M059J (cell line): ENCODE measurements around the gene TPST1. TPM values are rescaled to one million over a fixed set of nuclear protein-coding genes. Genes with fewer than 3 reads are reported as not detected.
"Not testable (repeated sequence)": the region's sequence is repeated elsewhere in the genome, so short reads cannot be mapped to it uniquely, and the experiment has no call there.

ENCODE experiments used
- DNase-seq: peaks from one replicate; pipeline ENCODE4 v3.0.0-alpha.2; 2012; ENCODE audit warnings: low read depth
- total RNA-seq: library from RNA; depleted of rRNA; stranded (reverse); fragments of >200 nt; shearing (Covaris generic); gene quantifications from 2 replicates; pipeline ENCODE4 v1.2.3, GENCODE V29; 2014

The TPST1 gene
- total RNA-seq, 1 experiment from 2014 or later = 61.0 TPM

DNA sequence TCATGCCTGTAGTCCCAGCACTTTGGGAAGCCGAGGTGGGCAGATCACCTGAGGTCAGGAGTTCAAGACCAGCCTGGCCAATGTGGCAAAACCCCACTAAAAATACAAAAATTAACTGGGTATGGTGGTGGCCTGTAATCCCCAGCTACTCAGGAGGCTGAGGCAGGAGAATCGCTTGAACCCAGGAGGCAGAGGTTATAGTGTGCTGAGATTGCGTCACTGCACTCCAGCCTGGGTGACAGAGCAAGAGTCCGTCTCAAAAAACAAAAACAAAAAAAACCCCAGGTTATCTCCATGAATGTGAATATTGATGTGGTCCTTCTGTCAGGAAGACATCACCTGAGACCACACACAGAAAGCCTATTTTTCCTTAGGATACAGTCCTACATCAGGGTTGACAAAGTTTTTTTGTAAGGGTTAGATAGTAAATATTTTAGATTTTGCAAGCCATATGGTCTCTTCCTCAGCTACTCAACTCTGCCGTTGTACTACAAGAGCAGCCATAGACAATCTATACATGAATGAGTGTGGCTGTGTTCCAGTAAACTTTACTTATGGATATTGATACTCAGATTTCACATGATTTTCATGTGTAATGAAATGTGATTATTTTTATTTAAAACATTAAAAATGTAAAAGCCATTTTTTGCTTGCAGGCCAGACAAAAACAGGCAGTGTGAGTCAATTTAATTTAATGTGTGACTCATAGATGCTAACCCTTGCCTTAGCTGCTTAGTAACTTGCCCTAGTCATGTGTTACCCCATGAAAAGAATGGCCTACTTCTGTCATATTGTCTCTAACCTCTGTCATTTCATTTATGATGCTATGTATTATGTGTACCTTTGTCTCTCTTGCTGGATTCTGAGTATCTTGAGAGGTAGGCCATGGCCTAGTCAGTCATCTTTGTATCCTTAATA lies 78.1 kb downstream of the TPST1 start:
- peak; percentile 86 for DNase-seq

DNA sequence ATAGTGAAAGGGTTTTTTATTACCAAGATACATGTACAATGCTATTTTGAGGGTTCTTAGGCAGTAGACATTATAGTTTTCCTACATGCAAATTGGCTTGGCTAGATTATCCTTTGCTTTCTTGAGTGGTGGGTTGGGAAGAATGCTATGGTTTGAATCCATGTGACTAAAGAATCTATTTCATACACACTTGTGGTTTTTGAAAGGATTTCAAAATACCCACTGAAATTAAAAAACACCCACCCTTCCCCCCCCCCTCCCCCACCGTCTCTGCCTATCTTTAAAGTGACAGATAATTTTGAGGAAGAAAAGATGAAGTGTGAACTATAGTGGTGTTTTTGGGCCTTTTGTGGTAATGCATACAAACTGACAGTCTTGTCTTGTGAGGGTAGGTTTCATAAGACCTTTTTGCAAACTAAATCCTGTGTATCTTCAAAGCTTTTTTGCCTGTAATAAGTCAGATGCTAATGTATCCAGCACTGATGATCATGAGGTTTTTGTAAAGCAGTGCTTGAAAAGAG lies 90.9 kb downstream of the TPST1 start:
- DNase-seq = peak; percentile 25

DNA sequence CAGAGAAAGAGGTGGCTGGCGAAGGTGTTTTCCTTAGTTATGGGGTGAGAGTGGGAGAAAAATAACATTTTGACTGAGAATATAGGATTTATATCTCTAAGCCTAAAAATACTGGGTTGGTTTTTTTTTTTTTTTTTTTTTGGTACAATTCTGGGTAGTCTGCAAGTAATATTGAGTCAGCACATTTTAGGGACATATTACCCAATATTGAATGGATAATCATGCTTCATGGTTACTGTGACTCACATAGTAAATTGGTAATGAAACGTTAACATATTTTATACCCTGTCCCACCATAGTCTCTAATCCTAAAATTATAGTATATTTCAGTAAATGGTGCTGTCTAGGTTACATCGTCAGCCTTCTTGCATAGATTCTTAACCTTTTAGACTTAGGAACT lies 91.4 kb downstream of the TPST1 start:
- no peak for DNase-seq

DNA sequence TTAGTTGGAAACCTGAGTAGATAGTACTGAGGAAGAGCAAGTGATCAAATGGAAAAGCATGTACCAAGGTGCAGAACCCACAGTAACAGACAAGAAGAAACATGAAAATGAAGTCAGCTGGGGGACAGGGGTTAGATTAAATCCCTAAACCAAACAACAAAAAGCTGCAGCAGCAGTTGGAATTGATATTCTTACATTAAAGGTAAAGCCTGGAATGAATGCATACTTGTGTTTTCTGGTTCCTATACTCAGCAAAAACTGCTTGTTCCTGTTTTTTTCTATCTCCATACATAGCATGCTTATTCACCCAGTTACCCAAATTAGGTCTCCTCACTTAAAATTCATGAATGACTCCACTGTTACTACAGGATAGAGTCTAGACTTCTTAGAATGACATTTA lies 92.4 kb downstream of the TPST1 start:
- no peak for DNase-seq

DNA sequence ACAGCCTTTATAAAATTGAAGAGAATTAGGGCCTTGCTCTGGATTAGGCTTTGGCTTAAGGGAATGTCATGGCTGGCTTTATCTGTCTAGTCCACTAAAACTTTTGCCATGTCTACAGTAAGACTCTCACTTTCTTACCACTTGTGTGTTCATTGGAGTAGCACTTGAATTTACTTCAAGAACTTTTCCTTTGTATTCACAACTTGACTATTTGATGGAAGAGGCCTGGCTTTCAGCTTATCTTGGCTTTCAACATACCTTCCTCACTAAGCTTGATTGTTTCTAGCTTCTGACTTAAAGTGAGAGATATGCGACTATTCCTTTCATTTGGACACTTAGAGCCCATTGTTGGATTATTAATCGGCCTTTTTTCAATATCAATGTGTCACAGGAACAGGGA lies 96.1 kb downstream of the TPST1 start:
- DNase-seq = no peak

DNA sequence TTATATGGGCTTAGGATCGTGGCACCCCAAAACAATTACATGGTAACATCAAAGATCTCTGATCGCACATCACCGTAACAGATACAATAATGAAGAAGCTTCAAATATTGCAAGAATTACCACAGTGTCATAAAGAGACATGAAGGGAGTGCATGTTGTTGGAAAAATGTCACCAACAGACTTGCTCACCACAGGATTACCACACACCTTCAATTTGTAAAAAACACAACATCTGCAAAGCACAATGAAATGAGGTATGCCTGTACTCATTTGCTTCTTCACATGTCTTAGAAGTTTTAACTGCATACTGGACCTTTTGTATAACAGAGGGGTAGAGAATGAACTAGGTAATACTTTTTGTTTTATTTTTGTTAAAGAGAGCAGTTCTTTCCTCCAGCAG lies 96.6 kb downstream of the TPST1 start:
- no peak for DNase-seq

DNA sequence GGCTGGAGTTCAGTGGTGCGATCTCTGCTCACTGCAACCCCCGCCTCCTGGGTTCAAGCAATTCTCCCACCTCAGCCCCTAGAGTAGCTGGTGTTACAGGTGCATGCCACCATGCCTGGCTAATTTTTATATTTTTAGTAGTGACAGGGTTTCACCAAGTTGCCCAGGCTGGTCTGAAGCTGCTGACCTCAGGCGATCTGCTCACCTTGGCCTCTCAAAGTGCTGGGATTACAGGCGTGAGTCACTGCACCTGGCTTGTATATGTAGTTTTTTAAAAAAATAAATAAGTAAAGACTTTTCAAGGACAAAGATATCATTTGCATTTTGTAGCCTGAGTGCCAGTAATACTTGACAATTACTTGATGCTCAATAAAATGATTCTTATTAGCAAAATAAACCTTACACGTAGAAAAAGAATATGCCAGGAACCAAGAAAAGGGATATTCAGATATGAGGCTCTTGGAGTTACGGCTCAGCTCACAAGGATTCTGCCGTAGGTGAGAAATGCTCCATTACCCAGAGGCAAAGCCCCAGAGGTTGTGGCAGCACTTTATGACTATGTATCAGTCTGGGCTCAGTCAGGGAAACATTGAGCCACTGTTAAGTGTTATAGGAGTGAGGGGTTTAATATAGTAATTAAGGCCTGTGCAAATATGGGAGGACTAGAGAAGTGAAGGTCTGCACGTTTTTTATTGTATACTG lies 98.5 kb downstream of the TPST1 start:
- no peak for DNase-seq

DNA sequence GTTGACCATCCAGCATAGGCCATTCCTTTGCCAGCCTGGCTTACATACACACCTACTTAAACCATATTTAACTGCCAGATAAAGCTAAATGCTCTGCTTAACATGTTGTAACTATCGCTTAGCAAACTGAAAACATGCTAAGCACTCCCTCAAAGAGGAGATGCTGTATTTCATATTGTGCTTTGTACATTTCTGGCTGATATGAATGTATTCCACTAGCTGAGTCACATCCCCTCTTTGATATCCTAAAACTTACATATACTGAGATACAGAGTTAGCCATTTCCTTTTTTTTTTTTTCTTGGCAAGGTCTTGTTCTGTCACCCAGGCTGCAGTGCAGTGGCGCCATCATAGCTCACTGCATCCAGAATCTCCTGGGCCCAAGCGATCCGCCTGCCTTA lies 99.4 kb downstream of the TPST1 start:
- no peak for DNase-seq

DNA sequence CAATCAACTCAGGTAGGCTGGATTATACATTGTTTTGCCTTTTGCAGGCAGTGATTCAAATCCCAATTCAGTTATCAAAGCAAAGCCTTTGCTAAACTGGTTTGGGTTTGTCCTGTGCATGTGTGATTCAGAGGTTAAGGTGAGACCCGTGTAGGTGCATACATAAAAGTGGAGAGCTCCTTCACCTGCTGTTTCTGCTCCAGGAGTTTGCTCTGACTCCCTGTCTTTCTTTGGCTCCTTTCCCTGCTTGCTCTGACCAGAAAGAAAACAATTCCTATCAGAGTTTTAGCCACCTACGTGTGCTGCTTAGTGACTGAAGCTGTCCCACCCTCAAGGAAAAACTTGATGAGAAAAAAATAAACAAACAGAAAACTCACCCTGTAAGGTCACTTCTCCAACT lies 101.1 kb downstream of the TPST1 start:
- DNase-seq = peak; percentile 60

DNA sequence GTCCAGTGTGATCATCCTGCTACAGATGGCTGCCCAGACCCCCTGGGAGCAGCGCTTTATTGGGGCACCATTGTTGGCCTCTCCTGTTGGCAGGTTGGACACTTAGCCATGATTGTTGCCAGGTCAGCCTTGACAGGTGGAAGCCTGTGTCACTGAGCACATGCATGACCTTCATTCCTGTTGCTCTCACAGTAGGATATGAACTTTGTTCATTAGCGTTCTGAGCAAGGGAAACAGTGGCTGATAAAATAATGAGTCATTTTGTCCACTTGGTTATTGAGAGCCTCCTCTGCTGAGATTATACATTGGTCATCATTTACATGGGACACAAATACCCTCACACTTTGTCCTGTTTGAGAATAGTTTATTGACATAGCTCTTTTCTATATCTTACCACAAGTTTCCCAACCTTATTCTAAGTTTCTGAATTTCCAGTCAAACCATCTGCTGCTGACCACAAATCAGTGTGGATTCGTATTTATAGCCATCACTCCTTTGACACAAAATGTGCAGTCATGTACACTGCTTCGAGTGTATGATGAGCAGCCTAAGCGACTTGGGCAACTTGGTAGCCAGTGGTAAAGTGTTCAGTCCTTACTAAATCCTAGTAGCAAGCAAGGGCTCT lies 102.6 kb downstream of the TPST1 start:
- DNase-seq = peak; percentile 74

DNA sequence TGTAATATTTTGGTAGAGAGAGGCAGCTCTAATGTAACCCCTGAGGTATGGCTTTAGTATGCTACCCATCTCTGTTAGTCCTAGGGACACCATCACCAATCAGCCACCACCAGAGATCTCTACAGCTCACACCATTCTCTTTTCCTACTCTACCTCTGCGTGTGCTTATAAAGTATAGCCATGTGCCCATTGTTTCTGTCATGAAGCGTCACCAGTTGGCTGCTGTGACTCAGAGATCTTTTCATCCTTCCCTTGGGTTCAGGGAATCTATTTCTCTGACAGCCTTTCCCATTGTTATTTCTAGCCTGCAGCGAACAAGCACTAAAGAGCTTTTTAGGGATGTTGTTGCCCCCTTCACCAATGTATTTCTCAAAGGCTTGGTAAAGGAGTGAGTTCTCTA lies 103.3 kb downstream of the TPST1 start:
- no peak for DNase-seq

DNA sequence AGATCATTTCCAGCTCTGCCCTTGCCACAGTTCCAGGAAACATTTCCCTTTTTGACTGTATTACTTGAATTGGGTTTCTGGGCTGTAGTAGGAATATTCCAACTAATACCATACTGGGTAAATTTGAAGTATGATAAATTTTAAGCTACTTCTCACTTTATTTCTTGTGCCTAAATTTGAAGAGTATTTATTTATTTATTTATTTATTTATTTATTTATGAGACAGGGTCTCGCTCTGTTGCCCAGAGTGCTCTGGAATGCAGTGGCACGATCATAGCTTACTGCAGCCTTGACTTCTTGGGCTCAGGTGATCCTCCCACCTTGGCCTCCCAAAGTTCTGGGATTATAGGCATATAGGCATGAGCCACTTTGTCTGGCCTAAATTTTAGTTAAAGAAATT lies 105.5 kb downstream of the TPST1 start:
- DNase-seq = no peak

DNA sequence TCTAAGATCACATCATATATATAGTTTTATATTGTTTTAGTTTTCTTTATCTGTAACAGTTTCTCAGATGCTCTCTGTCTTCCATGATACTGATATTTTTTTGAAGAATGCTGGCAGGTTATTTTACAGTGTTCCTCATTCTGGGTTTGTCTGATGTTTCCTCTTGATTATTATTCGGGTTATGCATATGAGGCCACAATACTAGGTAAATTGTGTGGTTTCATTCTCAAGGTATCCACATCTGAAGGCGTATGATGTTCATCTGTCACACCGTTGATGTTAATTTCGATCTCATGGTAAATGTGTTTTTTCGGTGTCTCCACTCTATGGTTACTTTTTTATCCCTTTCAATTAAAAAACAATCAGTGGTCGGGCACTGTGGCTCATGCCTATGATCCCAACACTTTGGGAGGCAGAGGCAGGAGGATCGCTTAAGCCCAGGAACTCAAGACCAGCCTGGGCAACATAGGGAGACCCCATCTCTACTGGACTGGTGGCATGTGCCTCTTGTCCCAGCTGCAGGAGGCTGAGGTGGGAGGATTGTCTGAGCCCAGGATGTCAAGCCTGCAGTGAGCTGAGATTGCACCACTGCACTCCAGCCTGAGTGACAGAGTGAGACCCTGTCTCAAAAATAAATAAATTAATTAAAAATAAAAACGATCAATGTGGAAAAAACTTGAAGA lies 108.9 kb downstream of the TPST1 start:
- no peak for DNase-seq

DNA sequence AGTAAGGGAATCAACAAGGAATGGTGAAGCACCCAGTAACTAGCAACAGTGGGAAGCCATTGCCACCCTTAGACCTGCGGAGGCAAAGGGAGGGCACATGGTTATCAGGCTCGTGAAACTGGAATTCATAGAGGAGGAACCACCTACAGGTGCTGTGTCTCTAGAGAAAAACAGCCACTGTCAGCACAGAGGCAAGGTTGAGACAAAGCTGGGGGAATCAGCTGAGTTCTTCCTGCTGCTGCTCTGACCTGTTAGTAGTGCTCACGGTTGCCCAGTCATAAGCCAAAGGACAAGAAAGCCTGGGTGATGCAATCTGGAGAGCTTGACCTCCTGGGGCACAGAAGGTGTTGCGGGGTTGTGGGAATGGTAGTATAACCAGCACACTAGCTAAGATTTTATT lies 110.1 kb downstream of the TPST1 start:
- no peak for DNase-seq

DNA sequence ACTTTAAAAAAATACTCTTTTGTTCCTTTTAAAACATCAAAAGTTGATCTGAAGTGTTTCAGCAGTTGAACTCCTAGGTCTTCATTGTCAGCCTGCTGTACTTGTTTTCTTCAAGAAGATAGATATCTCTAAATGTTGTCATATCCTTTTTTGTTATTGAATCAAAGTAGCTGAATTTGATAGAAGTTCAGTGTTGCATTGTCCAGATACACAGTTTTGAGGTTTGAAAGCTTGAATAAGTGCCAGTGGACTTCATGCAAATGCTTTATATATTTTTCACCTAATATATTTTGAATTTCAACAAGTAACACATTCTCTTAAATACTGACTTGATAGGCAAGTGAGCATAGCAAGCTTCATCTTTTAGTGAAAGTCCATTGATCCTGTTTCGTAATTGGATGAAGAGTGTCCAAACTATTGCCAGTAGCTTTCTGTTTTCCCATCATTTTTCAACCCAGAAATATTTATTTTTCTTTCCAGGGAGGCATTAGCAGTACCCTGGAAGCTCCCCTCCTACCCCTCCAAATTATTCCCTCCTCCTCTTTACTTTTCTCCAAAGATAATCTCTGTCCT lies 114.4 kb downstream of the TPST1 start:
- no peak for DNase-seq

DNA sequence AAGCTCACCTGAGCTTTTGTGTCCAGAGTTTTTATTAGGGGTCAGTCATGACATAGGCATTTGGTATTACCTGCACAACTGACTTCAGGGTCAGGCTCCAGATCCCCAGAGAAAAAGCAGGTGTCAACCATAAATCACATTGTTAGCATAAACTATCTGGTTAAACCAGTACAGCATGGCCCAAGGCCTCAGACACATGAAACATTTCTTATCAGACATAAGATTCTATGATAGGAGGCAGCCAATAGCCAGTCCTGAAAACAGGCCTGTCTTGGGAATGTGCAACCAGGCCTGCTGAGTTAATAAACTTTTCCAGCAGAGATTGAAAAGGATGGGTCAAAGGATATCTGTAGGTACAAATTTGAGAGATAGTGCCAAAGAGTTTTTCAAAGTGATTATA lies 116.1 kb downstream of the TPST1 start:
- DNase-seq = peak; percentile 24

DNA sequence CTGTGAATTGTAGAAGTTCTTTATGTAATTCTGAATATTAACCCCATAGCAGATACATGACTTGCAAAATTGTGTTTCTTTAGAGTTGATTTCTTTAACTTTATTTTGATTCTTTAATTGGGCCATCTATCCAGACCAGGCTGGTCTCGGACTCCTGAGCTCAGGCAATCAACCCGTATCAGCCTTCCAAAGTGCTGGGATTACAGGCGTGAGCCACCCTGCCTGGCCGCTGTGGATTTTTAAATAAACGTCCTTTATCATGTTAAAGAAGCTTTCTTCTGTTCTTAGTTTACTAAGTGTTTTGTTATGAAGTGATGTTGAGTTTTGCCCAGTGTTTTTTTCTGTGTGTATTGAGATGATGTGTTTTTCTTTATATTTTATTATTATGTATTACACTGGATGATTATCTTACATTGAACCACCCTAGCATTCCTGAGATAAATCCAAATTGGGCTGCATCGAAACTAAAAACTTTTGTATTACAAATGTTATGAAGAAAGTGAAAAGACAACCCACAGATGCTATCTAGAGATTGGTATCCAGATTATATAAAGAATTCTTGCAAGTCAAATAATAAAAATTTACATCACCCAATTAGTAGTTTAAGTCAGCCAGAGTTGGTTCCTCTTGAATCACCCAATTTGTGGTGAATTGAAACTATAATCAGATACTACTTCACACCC lies 118.1 kb downstream of the TPST1 start:
- DNase-seq = no peak

DNA sequence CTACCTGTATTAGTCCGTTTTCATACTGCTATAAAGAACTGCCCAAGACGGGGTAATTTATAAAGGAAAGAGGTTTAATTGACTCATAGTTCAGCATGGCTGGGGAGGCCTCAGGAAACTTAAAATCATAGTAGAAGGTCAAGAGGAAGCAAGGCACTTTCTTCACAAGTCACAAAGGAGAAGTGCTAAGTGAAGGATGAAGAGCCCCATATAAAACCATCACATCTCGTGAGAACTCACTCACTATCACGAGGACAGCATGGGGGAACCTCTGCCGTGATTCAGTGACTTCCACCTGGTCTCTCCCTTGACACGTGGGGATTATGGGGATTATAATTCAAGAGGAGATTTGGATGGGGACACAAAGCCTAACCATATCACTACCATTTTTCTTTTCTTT lies 119.9 kb downstream of the TPST1 start:
- not testable (repeated sequence) for DNase-seq

DNA sequence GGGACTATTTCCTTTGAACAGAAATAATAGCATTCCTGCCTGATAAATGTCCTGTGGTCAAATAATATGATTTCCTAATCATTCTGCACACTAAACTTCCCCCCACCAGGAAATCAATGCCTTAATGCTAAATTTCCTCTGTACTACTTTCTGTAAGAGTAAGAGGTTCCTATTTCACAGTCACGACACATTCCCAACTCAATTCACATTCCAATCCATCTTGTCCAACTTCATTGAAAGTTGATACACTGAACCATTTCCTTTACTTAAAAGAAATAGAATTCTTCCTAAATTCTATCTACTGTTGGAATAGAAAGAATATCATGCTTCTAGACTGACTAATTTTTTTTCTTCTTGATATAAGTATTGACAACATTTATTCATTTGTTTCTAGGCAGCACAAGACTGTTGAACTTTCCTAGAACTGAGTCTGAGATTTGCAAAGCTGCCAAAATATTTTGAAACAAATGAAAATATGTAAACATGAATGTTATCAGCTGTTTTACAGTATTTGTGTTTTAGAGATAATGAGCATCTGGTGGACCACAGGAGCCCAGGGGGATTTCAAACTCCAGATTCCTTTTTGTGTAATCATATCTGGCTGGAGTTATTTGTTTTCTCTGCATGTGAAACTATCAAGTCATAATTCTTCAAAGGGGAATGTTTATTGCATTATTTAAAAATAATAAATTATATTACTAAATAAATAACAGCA lies 121.5 kb downstream of the TPST1 start:
- peak; percentile 74 for DNase-seq

DNA sequence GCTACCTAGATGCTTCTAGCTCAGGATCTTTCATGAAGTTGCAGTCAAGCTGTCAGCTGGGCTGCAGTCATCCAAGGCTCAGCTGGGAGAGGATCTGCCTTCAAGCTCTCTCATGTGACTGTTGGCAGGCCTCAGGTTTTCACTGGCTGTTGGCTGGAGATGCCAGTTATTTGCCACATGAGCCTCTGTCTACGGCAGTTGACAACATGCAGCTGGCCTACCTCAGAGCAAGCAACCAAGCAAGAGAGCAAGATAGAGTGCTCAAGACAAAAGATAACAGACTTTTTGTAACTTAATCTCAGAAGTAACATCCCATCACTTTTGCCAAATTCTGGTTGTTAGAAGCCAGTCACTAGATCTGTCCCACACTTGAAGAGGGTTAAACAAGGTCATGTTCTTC lies 125.8 kb downstream of the TPST1 start:
- DNase-seq = no peak
